ENCODE data around the gene REEP5. TPM values are rescaled to one million over a fixed set of nuclear protein-coding genes. Genes with fewer than 3 reads are reported as not detected.
"Not testable (repeated sequence)": the region's sequence is repeated elsewhere in the genome, so short reads cannot be mapped to it uniquely, and the experiment has no call there.

REEP5 gene
- total RNA-seq, 1 donor from 2014 or later, result 120 TPM

GRCh38 chr5:112965733-112966306 is 43.8 kb upstream of the REEP5 start:
- no peaks in the 10 kb centered on the region for H3K9me3 Mint-ChIP-seq (ENCODE audit: unreplicated experiment)
- H3K9ac ChIP-seq (ENCODE audit: low read length), result no peak overlapping the region
- H3K4me3 Mint-ChIP-seq (ENCODE audit: unreplicated experiment), result no peak overlapping the region
- no peaks in the 10 kb centered on the region for H3K27me3 Mint-ChIP-seq (ENCODE audit: low read depth, unreplicated experiment)
- H3K36me3 ChIP-seq (ENCODE audit: insufficient read depth, low read length), result no peaks in the 10 kb centered on the region
- no peak overlapping the region for H3K4me2 ChIP-seq (ENCODE audit: low read length)
- TF ChIP-seq CTCF (IDR thresholded peaks at IDR 0.05; ENCODE audit: insufficient read depth, low read depth, low read length) (no peak), EZH2 (IDR thresholded peaks at IDR 0.05; ENCODE audit: insufficient read depth, low read length) (no peak)
- H3K9me3 ChIP-seq (ENCODE audit: insufficient read depth, low read depth, low read length), result no peaks in the 10 kb centered on the region
- H3K4me1 ChIP-seq (ENCODE audit: insufficient read depth, low read length), result peaks cover 18% of the 10 kb centered on the region
- H4K20me1 ChIP-seq (ENCODE audit: insufficient read depth, low read length), result no peaks in the 10 kb centered on the region
- FAIRE-seq, result no peak
- H3K27ac Mint-ChIP-seq (ENCODE audit: unreplicated experiment), result no peak overlapping the region
- H3K36me3 Mint-ChIP-seq (ENCODE audit: low read depth, unreplicated experiment), result no peaks in the 10 kb centered on the region
- peaks cover 18% of the 10 kb centered on the region for H3K4me1 Mint-ChIP-seq (ENCODE audit: low read depth, unreplicated experiment)
- H2AFZ ChIP-seq (ENCODE audit: low read depth, low read length), result no peak overlapping the region
- H3K27me3 ChIP-seq (ENCODE audit: insufficient read depth, low read length), result no peaks in the 10 kb centered on the region
- H3K4me3 ChIP-seq (ENCODE audit: insufficient read depth, low read depth, low read length), result no peak overlapping the region
- DNase-seq (ENCODE audit: low read depth), result no peak
- H3K79me2 ChIP-seq (ENCODE audit: insufficient read depth, low read length), result no peaks in the 10 kb centered on the region
- H3K27ac ChIP-seq (ENCODE audit: low read depth, low read length), result no peak overlapping the region

GRCh38 chr5:112963374-112963733 is 41.3 kb upstream of the REEP5 start:
- H3K4me1 Mint-ChIP-seq (ENCODE audit: low read depth, unreplicated experiment), result peaks cover 25% of the 10 kb centered on the region
- peak overlapping the region; percentile 78 for H3K27ac Mint-ChIP-seq (ENCODE audit: unreplicated experiment)
- H3K4me1 ChIP-seq (ENCODE audit: insufficient read depth, low read length), result peaks cover 35% of the 10 kb centered on the region
- H3K4me3 Mint-ChIP-seq (ENCODE audit: unreplicated experiment); H2AFZ ChIP-seq (ENCODE audit: low read depth, low read length); H3K36me3 Mint-ChIP-seq (ENCODE audit: low read depth, unreplicated experiment); H3K4me2 ChIP-seq (ENCODE audit: low read length); H4K20me1 ChIP-seq (ENCODE audit: insufficient read depth, low read length); H3K9ac ChIP-seq (ENCODE audit: low read length); DNase-seq (ENCODE audit: low read depth); H3K27me3 Mint-ChIP-seq (ENCODE audit: low read depth, unreplicated experiment); FAIRE-seq; H3K9me3 ChIP-seq (ENCODE audit: insufficient read depth, low read depth, low read length); H3K9me3 Mint-ChIP-seq (ENCODE audit: unreplicated experiment); H3K36me3 ChIP-seq (ENCODE audit: insufficient read depth, low read length); H3K4me3 ChIP-seq (ENCODE audit: insufficient read depth, low read depth, low read length); H3K79me2 ChIP-seq (ENCODE audit: insufficient read depth, low read length); H3K27me3 ChIP-seq (ENCODE audit: insufficient read depth, low read length): not testable (repeated sequence)
- peak overlapping the region; percentile 46 for H3K27ac ChIP-seq (ENCODE audit: low read depth, low read length)

- peaks cover 30% of the 10 kb centered on the region for H3K4me1 Mint-ChIP-seq (ENCODE audit: low read depth, unreplicated experiment)
- FAIRE-seq, result no peak
These were observed 39.0 kb upstream of the REEP5 start for GRCh38 chr5:112960863-112961504.

More at GRCh38 chr5:112960863-112961504, 39.0 kb upstream of the REEP5 start:
- Mint-ChIP-seq H3K27ac (ENCODE audit: unreplicated experiment) (no peak overlapping the region), H3K9me3 (ENCODE audit: unreplicated experiment) (no peaks in the 10 kb centered on the region), H3K4me3 (ENCODE audit: unreplicated experiment) (no peak overlapping the region), H3K36me3 (ENCODE audit: low read depth, unreplicated experiment) (no peaks in the 10 kb centered on the region), H3K27me3 (ENCODE audit: low read depth, unreplicated experiment) (no peaks in the 10 kb centered on the region)
- Histone ChIP-seq H3K4me2 (ENCODE audit: low read length) (peak overlapping the region; percentile 77), H3K4me1 (ENCODE audit: insufficient read depth, low read length) (peaks cover 46% of the 10 kb centered on the region), H3K79me2 (ENCODE audit: insufficient read depth, low read length) (no peaks in the 10 kb centered on the region), H3K27ac (ENCODE audit: low read depth, low read length) (no peak overlapping the region), H3K4me3 (ENCODE audit: insufficient read depth, low read depth, low read length) (no peak overlapping the region), H3K27me3 (ENCODE audit: insufficient read depth, low read length) (no peaks in the 10 kb centered on the region), H3K36me3 (ENCODE audit: insufficient read depth, low read length) (no peaks in the 10 kb centered on the region), H3K9me3 (ENCODE audit: insufficient read depth, low read depth, low read length) (no peaks in the 10 kb centered on the region), H2AFZ (ENCODE audit: low read depth, low read length) (no peak overlapping the region), H3K9ac (ENCODE audit: low read length) (no peak overlapping the region), H4K20me1 (ENCODE audit: insufficient read depth, low read length) (peaks cover 3% of the 10 kb centered on the region)
- no peak for TF ChIP-seq CTCF (IDR thresholded peaks at IDR 0.05; ENCODE audit: insufficient read depth, low read depth, low read length)
- TF ChIP-seq EZH2 (IDR thresholded peaks at IDR 0.05; ENCODE audit: insufficient read depth, low read length), result no peak
- no peak for DNase-seq (ENCODE audit: low read depth)
